ENCODE data around the gene DRD3. TPM values are rescaled to one million over a fixed set of nuclear protein-coding genes. Genes with fewer than 3 reads are reported as not detected.

Gene DRD3
- polyA plus RNA-seq, 1 of the 3 experiments (the other 2 are of a cell fraction): not detected

DNA sequence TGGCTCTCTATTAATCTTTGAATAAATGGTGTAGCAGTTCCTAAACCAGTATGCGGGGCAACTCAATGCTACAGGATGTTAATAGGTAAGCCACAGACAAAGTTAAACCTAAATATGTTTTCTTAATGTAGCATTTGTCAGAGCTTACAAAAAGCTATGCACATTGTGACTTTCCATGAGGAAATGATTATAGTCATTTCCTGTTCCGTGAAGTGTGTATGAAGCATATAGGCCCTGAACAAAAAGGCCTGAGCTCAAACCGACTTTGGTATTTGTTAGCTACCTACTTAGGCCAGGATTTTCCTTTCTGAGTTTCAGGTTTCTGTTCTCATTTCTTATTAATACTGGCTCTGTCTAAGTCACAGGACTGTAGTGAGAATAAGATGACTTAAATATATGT is 44.3 kb upstream of the DRD3 start:
- no peaks in the 10 kb centered on the region for H3K4me1 ChIP-seq (ENCODE audit: control insufficient read depth in 1 of 2, insufficient read depth in 2 of 2, low read depth in 1 of 2, low read length in 1 of 2)
- no peaks in the 10 kb centered on the region for H3F3A ChIP-seq (replicated peaks; ENCODE audit: insufficient read depth)
- H3K4me3 ChIP-seq (ENCODE audit: low read depth in 2 of 2, low read length in 1 of 2): no peak overlapping the region
- H3K79me2 ChIP-seq (ENCODE audit: insufficient read depth): no peaks in the 10 kb centered on the region; the same call in 1 of the 2 replicates
- no peak overlapping the region for H3K4me2 ChIP-seq
- ChIA-PET POLR2A (no interaction called here), CTCF (no interaction called here)
- no peaks in the 10 kb centered on the region for H3K9me2 ChIP-seq
- H2AFZ ChIP-seq (ENCODE audit: low read depth): no peak overlapping the region; the same call in 1 of the 2 replicates
- TF ChIP-seq TAF1 (IDR thresholded peaks at IDR 0.05; ENCODE audit: borderline replicate concordance, low read depth, low read length): no peak
- no peaks in the 10 kb centered on the region for H3K27me3 ChIP-seq (ENCODE audit: insufficient read depth)
- no peaks in the 10 kb centered on the region for H4K20me1 ChIP-seq (ENCODE audit: insufficient read depth)
- H3K9me3 ChIP-seq: no peaks in the 10 kb centered on the region
- H3K27ac ChIP-seq (ENCODE audit: low read depth in 2 of 2, low read length in 1 of 2): no peak overlapping the region
- no peak for DNase-seq
- no peak overlapping the region for H3K9ac ChIP-seq
- no peaks in the 10 kb centered on the region for H3K36me3 ChIP-seq (replicated peaks in 1 of 2; ENCODE audit: control insufficient read depth in 1 of 2, insufficient read depth in 2 of 2, low read length in 1 of 2)
- 65% methylated on average over 3 of the region's 3 CpGs for WGBS (ENCODE audit: low lambda C conversion rate)

GRCh38 chr3:114221881-114222264 is 43.0 kb upstream of the DRD3 start:
- H3F3A ChIP-seq (replicated peaks; ENCODE audit: insufficient read depth): no peaks in the 10 kb centered on the region
- TF ChIP-seq ZBTB33 (IDR thresholded peaks at IDR 0.05; ENCODE audit: borderline replicate concordance, low read depth) (no peak), EP300 (IDR thresholded peaks at IDR 0.05; ENCODE audit: borderline replicate concordance in 1 of 2, low read depth in 1 of 2, low read length in 1 of 2) (no peak), TCF12 (IDR thresholded peaks at IDR 0.05) (no peak), SMC3 (IDR thresholded peaks at IDR 0.05; ENCODE audit: low read depth, low read length) (no peak), TAF1 (IDR thresholded peaks at IDR 0.05; ENCODE audit: borderline replicate concordance, low read depth, low read length) (no peak), RCOR1 (IDR thresholded peaks at IDR 0.05; ENCODE audit: low read length) (no peak)
- TF ChIP-seq, protein P1, sequence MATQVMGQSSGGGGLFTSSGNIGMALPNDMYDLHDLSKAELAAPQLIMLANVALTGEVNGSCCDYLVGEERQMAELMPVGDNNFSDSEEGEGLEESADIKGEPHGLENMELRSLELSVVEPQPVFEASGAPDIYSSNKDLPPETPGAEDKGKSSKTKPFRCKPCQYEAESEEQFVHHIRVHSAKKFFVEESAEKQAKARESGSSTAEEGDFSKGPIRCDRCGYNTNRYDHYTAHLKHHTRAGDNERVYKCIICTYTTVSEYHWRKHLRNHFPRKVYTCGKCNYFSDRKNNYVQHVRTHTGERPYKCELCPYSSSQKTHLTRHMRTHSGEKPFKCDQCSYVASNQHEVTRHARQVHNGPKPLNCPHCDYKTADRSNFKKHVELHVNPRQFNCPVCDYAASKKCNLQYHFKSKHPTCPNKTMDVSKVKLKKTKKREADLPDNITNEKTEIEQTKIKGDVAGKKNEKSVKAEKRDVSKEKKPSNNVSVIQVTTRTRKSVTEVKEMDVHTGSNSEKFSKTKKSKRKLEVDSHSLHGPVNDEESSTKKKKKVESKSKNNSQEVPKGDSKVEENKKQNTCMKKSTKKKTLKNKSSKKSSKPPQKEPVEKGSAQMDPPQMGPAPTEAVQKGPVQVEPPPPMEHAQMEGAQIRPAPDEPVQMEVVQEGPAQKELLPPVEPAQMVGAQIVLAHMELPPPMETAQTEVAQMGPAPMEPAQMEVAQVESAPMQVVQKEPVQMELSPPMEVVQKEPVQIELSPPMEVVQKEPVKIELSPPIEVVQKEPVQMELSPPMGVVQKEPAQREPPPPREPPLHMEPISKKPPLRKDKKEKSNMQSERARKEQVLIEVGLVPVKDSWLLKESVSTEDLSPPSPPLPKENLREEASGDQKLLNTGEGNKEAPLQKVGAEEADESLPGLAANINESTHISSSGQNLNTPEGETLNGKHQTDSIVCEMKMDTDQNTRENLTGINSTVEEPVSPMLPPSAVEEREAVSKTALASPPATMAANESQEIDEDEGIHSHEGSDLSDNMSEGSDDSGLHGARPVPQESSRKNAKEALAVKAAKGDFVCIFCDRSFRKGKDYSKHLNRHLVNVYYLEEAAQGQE (IDR thresholded peaks at IDR 0.05; ENCODE audit: low read depth, low read length): no peak
- H3K9me2 ChIP-seq: no peaks in the 10 kb centered on the region
- H3K79me2 ChIP-seq (ENCODE audit: insufficient read depth): no peaks in the 10 kb centered on the region
- no peaks in the 10 kb centered on the region for H3K36me3 ChIP-seq (replicated peaks in 1 of 2; ENCODE audit: control insufficient read depth in 1 of 2, insufficient read depth in 2 of 2, low read length in 1 of 2)
- 18% methylated on average over 1 of the region's 1 CpG for WGBS (ENCODE audit: low lambda C conversion rate)
- no peak overlapping the region for H2AFZ ChIP-seq (ENCODE audit: low read depth)
- no peaks in the 10 kb centered on the region for H4K20me1 ChIP-seq (ENCODE audit: insufficient read depth)
- H3K4me3 ChIP-seq (ENCODE audit: low read depth in 2 of 2, low read length in 1 of 2): no peak overlapping the region
- ChIA-PET CTCF (no interaction called here), POLR2A (no interaction called here)
- peaks cover 0 to 4% of the 10 kb centered on the region in 2 experiments; a peak in 2 of 4 replicates for H3K4me1 ChIP-seq (ENCODE audit: control insufficient read depth in 1 of 2, insufficient read depth in 2 of 2, low read depth in 1 of 2, low read length in 1 of 2)
- no peak for DNase-seq
- no peak overlapping the region for H3K9ac ChIP-seq
- no peaks in the 10 kb centered on the region for H3K9me3 ChIP-seq
- H3K27me3 ChIP-seq (ENCODE audit: insufficient read depth): no peaks in the 10 kb centered on the region
- no peak overlapping the region for H3K4me2 ChIP-seq
- no peak overlapping the region for H3K27ac ChIP-seq (ENCODE audit: low read depth in 2 of 2, low read length in 1 of 2)

Data from SK-N-SH (cell line).